ENCODE measurements around the gene MED13L. TPM values are rescaled to one million over a fixed set of nuclear protein-coding genes. Genes with fewer than 3 reads are reported as not detected.

The MED13L gene
- total RNA-seq, 4 donors from 2014 or later, result 153 to 251 (median 194) TPM

GRCh38 chr12:116159593-116160200, 117.8 kb downstream of the MED13L start:
- ATAC-seq (ENCODE audit: low FRiP score), result no peak
- TF ChIP-seq CTCF (IDR thresholded peaks at IDR 0.05), result no peak

GRCh38 chr12:116159175-116159574, 118.3 kb downstream of the MED13L start:
- TF ChIP-seq CTCF (IDR thresholded peaks at IDR 0.05), result no peak
- ATAC-seq (ENCODE audit: low FRiP score) (no peak), DNase-seq (ENCODE audit: low spot score) (no peak)

More at GRCh38 chr12:116159593-116160200, 117.8 kb downstream of the MED13L start:
- no peak for DNase-seq (ENCODE audit: low spot score)

- ATAC-seq (ENCODE audit: low FRiP score), result no peak
- TF ChIP-seq CTCF (IDR thresholded peaks at IDR 0.05), result no peak
- no peak for DNase-seq (ENCODE audit: low spot score)
These were observed 119.6 kb downstream of the MED13L start for GRCh38 chr12:116157845-116158267.

GRCh38 chr12:116156614-116157013, 120.9 kb downstream of the MED13L start:
- DNase-seq (ENCODE audit: low spot score) (no peak), ATAC-seq (ENCODE audit: low FRiP score) (no peak)
- TF ChIP-seq CTCF (IDR thresholded peaks at IDR 0.05), result no peak

- no peak for ATAC-seq (ENCODE audit: low FRiP score)
- TF ChIP-seq CTCF (IDR thresholded peaks at IDR 0.05), result no peak
- DNase-seq (ENCODE audit: low spot score), result no peak
These were observed 122.1 kb downstream of the MED13L start for GRCh38 chr12:116155383-116155782.

- no peak for ATAC-seq (ENCODE audit: low FRiP score)
- TF ChIP-seq CTCF (IDR thresholded peaks at IDR 0.05), result no peak
- DNase-seq (ENCODE audit: low spot score), result no peak
These were observed 123.5 kb downstream of the MED13L start for GRCh38 chr12:116153983-116154382.

- ATAC-seq (ENCODE audit: low FRiP score) (no peak), DNase-seq (ENCODE audit: low spot score) (no peak)
- no peak for TF ChIP-seq CTCF (IDR thresholded peaks at IDR 0.05)
These were observed 124.4 kb downstream of the MED13L start for GRCh38 chr12:116153113-116153512.

Data from omental fat pad (tissue), 4 donors.